NCI-H128 (cell line): ENCODE measurements around the gene ZNF319.
"Not testable (repeated sequence)": the region's sequence is repeated elsewhere in the genome, so short reads cannot be mapped to it uniquely, and the experiment has no call there.

Source experiments
- DNase-seq: peaks from one replicate; lab custom pipeline; 2025; ENCODE audit not compliant: unreplicated experiment; lab: John Stamatoyannopoulos, UW

Gene ZNF319

DNA sequence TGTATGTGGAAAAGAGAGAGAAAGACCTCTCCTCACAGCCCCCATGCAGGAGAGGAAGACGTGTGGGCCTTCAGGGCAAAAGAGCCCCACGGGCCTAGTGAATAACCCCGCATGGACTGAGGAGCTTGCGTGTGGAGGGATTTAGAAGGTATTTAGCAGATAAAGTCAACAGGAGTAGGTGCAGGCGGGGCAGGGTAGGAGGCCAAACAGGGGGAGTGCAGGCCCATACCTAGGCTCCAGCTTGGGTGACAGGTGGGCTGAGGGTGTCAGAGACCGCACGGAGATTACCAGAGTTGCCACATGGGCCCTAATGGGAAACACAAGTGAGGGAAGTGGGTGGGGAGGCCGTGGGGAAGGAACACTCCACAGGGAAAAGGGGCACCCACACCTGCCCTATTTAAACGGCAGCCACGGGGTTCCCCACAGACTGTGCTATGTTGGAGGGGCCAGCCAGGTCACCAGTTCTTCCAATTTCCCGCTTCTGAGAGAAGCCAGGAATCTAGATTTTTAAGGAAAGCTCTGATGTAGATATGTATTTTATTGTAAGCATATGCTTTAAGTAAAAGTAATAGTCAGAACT lies 21.4 kb downstream of the ZNF319 start:
- no peak for DNase-seq

DNA sequence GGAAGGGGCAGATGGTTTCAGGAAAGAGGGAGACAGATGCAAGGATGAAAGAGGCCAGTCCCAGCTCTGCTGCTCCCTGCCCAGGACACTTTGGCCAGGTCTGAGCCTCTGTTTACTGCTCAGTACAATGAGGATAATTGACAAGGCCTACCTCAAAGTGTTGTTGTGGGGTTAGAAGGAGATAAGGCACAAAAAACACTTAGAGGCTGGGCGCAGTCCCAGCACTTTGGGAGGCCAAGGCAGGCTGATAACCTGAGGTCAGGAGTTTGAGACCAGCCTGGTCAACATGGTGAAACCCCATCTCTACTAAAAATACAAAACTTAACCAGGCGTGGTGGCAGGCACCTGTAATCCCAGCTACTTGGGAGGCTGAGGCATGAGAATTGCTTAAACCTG lies 22.4 kb downstream of the ZNF319 start:
- DNase-seq, result not testable (repeated sequence)

DNA sequence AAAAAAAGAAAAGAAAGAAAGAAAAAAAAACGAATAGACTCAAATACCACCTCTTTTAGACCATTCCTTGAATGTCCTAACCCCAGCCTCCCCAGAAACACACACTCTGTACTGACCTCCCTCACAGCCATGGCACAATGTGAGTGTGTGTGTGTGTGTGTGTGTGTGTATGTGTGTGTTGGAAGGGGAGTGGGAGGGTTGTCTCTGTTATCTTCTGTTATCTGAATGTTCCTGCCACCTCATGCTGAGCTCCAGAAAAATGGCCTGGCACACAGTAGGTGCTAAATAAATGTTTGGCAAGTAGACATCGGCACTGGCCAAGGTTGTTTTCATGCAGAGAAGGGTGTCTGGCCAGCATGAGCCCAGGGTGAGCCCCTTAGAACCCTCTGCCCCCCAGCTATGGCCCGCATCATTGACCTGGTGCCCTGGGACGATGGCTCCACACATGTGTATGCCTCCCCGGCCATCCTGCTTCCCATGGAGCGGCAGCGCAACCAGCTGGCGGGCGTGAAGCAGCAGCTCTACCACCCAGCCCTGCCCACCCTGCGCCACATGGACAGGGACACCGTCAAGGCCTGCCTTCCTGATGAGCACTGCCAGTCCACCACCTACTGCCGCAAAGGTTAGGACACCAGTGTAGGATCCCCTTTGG lies 22.9 kb downstream of the ZNF319 start:
- no peak for DNase-seq

DNA sequence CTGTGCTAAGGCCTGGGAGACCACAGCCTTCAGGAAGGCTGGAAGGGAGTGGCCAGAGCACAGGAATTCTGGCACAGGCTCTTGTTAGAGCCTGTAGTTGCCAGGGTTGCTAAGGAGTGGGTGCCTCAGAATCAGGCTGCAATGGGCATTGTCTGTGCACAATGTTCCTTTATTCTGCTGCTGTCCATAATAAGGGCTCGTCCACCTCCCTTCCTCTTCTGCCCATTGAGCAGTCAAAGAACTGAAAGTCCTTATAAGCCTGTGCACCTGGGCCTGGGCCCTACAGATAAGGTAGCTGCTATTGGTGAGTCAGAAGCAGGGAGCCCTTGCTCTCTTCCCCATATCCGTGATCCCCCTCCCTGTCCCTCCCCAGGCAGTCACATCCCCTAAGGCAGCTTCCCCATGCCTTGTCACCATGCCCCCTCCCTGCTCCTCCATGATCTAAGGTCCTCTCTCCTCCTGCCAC lies 24.1 kb downstream of the ZNF319 start:
- no peak for DNase-seq

DNA sequence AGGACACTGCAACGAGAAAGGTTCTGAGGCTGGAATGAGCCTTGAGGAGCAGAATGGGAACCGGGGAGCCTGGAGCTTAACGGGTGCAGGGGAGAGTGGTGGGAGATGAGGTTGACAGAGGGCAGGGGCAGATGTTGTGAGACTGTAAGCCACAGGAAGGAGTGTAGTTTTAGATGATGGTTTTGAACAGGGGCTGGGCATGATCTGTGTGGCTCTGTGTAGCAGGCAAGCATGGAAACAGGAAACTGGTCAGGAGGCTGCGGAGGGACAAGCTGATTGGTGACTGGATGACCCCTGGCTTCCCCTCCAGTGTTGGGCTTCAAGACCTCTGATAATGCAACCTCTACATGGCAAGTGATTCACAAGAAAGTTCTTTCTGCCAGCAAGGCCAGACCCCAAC lies 28.2 kb downstream of the ZNF319 start:
- no peak for DNase-seq

DNA sequence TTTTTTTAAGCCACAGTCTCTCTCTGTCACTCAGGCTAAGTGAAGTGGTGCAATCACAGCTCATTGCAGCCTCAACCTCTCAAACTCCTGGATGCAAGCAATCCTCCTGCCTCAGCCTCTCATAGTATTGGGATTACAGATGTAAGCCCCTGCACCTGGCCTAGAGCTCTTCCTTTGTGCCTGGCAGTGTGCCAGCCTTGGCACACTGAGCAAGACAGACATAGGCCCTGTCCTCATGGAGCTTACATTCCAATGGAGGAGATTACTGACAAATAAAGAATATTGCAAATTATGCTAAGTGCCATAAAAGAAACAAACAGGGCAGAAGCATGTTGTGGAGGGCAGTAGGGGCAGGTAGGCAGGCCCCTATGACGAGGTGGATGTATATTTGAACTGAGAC lies 28.6 kb downstream of the ZNF319 start:
- no peak for DNase-seq

DNA sequence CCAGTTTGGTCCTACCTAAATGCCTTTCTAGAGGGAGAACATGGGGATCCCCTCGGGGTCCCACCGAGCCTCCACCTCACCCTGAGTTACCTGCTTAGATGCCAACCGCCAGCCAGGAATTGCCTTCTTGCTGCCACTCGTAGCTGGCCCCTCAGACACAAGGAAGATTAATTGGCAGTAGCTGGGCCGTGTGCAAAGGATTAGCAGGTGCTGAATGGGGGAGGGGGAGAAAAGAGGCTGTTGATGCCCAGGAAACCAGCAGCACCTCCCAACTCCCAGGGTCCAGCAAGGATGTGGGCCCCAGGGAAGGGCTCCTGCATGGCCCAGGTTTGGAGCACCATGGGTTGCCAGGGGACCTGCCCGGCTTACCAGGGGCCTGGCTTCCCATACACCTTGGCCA lies 29.5 kb downstream of the ZNF319 start, which contains the start of gene CNGB1:
TSS of gene CNGB1 (minus strand) at position 159 of the 400 bp plus-strand sequence. CDS start 3,842 bp downstream, outside the sequence.
- DNase-seq, result no peak

DNA sequence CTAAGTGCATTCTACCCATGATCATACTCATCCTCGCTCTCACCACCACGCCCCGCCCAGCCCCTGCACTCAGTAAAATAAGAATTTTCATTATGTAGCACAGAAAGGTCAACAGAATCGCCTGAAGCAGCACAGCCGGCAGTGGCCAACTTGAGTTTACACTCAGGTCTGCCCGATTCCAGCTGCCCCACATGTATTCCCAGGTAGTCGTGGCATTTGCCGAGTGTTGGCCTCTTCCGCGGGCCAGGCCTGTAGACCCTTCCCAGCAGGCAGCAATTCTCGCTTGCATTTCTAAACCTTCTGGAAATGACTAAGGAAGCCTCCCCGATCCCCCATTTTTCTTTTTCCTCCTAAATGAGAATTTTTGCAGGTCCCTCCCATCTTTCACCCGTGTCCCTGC lies 30.2 kb downstream of the ZNF319 start:
- DNase-seq, result no peak

DNA sequence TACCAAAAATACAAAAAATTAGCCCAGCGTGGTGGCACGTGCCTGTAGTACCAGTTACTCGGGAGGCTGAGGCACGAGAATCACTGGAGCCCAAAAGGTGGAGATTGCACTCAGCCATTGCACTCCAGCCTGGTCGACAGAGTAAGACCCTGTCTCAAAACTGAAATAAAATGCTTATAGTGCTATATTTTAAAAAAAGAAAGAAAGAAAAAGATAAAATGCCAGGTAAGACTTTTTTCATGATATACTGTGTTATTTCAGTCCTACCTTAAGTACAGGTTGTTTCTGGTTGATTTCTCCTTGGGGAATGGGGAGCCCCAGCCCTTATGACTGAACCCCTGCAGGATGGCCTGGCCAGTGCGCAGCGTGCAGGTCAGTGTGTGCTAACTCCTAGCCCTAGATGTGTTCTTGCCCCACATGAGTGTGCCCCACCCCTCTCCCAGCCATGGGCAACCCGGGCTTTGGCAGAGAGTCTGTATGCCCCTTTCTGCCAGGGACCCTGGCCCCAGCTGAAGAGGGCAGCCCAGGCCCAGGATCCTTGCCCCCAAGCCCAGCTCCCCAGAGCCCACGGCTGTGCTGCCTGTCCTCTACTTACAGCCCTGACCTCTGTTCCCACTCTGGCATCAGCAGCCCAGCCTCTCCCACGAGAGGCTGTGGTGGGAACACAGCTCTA lies 30.9 kb downstream of the ZNF319 start:
- no peak for DNase-seq

DNA sequence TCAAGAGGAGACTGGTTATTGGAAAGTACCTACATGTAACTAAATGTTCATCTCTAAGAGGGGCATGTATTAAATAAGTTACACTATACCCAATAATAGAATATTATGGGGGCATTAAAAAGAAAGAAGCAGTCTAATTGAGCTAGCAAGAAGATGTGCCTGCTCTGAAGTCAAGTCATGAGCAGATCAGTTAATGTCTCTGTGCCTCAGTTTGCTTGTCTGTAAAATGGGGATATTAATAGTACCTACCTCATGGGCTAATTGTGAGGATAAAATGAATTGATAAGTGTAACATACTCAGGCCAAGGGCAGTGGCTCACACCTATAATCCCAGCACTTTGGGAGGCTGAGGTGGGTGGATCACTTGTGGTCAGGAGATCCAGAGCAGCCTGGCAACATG lies 32.6 kb downstream of the ZNF319 start:
- DNase-seq, result no peak

DNA sequence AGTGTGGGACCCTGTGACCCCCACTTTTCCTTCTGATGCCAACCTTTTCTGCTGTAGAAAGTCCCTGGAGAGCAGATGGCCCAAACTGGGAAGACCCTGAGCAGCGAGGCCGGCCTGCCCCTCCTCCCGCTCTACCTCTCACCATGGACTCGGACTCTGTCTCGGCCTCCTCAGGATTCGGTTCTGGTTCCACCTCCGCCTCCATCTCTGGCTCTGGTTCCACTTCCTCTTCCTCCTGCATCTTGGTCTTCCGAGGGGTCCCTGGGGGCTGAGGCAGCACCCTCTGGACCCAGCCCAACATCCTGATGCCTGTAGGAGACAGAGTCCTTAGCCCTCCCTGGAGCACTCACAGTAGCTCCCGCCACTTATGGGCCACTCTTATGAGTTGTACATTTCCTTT lies 33.5 kb downstream of the ZNF319 start:
- no peak for DNase-seq

DNA sequence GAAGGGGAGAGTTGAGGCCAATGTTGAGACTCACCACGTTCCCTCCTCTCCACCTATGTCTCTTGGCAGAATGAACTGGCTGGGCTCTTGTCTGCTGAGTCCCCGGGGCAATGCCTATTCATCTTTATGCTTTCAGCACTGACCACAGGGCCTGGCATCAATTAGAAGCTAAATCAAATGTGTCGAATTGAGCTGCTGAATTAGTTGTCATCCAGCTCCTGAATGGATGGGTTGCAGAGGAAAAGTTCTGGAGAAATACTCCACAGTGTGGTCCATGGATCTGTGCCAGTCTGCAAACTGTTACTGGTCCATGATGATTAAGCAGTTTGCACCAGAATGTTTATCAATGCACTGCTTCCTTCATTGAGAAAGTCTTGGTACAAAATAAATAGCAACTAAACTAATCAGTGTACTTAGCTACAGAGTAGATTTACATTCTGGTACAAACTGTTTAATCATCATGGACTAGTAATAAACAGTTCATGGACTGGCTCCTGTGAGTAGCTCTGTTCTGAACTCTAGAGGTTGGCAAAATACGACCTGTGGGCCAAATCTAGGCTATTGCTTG lies 34.2 kb downstream of the ZNF319 start:
- DNase-seq, result no peak

DNA sequence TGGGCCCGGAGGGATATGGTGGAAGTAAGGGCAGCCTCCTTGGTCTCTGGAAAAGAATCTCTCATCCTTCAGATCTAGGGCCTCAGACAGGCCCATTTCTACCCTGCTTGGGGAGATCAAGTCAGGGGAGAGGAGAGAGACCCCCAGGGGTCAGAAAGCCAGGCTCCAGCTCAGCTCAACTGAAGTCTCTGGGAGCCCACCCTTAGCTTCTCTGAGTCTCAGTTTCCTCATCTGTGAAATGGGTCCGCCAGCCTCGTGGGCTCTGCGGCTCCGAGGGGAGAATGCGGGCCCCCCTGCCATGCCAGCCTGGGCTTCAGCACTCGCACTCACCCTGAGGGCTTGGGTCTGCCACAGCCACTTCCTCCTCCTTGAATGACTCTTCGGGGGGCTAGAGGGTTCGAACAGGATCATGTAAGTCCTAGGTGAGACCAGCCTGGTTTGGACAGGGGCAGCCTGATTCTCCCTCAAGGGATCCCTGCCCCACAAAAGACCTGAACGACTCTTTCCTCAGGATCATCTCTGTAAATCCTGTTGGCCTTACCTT lies 36.2 kb downstream of the ZNF319 start:
- DNase-seq, result no peak

DNA sequence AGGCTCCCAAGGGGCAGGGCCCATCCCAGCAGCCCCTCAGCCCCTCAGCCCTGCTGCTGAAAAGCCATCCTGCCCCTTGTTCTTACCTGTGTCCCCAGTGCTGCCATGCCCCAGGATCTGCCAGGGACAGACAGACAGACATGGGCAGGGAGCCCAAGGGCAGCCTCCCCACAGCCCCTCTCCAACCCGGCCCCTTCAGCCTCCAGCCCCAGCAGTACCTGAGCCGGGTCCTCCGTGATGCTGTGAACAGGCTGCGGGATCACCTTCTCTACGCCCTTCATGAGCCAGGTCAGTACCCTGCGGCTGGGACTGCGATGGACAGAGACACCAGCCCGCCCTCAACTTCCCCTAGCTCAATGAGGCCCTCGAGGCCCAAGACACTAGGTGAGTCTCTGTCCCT lies 37.7 kb downstream of the ZNF319 start:
- DNase-seq, result no peak

DNA sequence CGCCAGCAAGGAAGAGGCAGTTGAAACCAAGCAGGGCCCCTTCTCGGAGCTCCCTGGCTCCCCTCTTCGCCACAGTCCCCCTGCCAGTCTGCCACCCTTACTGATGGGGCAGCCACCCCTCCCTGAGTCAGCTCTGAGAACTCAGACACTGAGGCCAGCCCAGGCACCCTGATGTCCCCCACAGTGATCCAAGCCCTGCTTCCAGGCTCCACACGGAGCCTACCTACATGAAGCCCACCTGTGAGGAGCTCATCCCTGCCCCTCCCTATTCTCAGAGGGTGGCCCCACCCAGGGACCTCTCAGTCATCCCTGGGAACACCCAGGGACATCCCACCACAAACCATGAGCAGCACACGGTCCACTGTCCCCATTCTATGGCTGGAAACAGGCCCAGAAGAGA lies 38.4 kb downstream of the ZNF319 start:
- no peak for DNase-seq

DNA sequence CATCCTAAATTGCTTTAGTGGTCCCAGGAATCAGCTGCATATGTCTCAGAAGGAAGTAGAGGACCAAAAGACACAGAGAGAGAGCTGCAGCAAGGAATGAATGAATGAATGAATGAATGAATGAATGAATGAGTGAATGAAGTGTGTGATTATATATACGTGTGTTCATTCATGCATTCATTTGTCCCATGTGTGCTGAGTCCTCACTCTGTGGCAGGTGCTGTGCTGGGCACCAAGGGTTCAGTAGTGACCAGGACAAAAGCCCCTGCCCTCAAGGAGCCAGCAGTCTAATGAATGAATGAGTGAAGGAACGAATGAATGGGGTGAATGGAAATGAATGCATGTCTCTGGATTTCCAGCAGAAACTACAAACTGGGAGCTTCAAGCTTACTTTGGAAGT lies 38.9 kb downstream of the ZNF319 start:
- no peak for DNase-seq

DNA sequence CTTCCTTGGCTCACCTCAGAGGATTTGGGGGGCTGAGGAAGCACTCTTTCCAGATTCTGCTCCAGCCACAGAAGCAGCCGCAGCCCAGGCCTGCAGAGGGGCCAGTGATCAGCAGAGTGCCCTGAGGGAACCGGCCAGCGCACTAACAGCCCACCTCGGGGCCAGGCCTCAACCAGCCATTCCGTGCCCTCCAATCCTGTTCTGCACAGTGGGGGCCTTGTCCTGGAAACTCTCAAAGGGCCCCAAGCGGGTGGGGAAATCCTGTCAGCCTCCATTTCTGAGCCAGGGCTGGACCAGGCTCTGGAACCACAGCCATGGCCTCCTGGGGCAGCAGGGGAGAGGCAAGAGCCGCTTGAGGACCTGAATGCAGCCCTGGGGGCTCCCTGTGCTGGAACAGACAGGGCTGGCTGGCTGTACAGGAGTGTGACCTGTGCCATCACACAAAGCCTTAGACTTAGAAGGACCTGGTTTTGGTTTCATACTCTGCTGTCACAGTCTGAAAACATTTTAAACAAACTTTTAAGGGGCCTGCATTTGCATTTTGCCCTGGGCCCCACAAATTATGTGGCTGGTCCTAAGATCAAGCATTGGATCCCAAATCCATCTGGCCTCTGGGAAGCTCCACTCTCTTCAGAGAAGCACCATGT lies 39.5 kb downstream of the ZNF319 start:
- no peak for DNase-seq

DNA sequence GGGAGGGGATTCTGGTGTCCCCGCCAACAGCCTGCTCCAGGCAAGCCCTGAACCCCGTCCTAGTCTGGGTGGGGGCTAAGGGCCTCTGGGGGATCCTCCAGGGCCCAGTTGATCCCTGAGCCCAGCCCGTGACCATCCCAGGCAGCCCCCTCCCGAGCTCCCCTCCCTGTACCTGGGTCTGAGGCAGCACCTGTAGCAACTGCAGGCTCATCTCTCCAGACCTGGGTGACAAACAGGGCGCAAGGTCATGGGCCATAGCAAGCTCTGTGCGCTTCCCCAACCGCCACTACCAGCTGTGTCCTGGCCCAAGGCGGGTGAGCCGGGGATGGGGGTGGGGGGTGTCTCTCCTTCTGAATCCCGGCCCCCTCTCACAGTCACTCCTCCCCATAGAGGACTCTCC lies 40.2 kb downstream of the ZNF319 start:
- DNase-seq, result no peak

DNA sequence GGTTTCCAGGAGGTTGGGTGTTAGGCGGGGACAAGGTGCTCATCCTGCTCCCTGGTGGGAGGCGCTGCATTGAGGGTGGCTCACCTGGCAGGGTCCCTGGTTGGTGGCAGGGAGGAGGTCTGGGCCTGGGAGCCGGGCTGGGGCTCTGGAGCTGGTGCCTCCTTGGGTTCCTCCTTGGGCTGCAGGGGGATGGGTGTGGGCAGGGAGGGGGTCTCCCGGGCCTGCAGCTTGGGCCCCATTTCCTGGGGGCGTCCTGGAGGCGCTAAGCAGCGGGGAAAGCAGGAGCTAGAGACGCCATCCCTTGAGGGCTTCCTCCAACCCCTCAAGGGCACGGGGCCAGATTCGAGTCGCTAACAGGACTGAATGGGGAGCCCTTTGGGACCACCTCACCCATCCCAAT lies 40.7 kb downstream of the ZNF319 start:
- DNase-seq, result no peak

DNA sequence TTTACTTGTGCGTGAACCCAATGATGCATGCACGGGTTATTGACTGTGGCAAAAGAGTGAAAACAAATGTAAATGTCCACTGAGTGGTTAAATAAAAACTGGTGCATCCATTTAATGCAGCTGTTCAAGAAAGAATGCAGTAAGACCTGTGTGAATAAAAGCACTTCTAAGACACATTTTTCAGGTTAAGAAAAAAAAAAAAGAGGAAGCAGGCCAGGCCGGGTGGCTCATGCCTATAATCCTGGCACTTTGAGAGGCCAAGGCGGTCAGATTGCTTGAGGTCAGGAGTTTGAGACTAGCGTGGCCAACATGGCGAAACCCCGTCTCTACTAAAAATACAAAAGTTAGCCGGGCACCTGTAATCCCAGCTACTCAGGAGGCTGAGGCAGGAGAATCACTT lies 41.4 kb downstream of the ZNF319 start:
- DNase-seq, result no peak

DNA sequence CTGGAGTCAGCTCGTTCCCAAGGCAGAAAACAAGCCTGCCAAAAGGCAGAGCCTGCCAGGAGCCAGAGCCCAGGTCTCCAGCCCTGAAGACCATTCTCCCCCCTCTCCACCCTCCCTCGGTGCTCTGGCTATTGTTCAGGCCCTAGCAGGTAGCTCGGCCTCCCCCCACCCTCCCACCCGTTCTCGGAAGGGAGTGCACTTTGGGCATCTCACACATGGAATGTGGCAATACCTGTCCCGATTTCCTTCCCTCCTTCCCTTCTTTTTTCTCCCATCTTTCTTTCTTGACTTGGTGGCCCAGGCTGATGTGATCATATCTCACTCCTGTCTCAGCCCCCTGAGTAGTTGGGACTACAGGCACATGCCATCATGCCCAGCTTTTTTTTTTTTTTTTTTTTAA lies 41.9 kb downstream of the ZNF319 start:
- DNase-seq, result no peak
